ENCODE data around the gene CTF1. TPM values are rescaled to one million over a fixed set of nuclear protein-coding genes. Genes with fewer than 3 reads are reported as not detected.

The CTF1 gene
- polyA plus RNA-seq, 3 donors, result 7.5 to 8.4 (median 7.7) TPM

DNA sequence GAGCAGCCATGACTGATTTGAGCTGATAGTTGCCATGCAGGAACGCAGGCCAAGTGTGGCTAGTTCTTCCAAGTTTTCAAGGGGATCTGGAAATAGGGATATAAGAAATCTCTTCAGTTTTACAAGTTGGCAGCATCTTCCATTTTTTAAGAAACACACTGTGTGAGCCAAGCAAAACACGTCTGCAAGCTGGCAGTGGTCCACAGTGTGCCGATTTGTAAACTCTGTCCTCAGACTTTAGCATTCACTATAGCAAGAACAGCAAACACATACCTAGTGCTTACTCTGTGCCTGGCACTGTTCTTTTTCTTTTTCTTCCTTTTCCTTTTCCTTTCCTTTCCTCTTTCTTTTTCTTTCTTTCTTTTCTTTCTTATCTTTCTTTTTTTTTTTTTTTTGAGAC lies 55.3 kb downstream of the CTF1 start:
- no peak for DNase-seq

GRCh38 chr16:30953111-30953510 lies 56.7 kb downstream of the CTF1 start:
- no peak for DNase-seq

Other genes with a start within 250 kb of the CTF1 start
- gene PRR14, start 245.7 kb upstream of the CTF1 start, polyA plus RNA-seq (ENCODE audit: insufficient read length in 3 of 3), result 10 to 100 TPM; 50.6 to 52.4 (median 51.8) TPM
- gene FBRS, start 238.2 kb upstream of the CTF1 start, polyA plus RNA-seq (ENCODE audit: insufficient read length in 3 of 3), result 10 to 100 TPM; 69.5 to 85.7 (median 76.5) TPM
- gene SRCAP, start 197.4 kb upstream of the CTF1 start, polyA plus RNA-seq (ENCODE audit: insufficient read length in 3 of 3), result 10 to 100 TPM; 38.6 to 55.8 (median 43.9) TPM
- gene PHKG2, start 148.2 kb upstream of the CTF1 start, polyA plus RNA-seq (ENCODE audit: insufficient read length in 3 of 3), result 10 to 100 TPM; 28.7 to 44.8 (median 40.7) TPM
- gene CFAP119, start 134.6 kb upstream of the CTF1 start, polyA plus RNA-seq (ENCODE audit: insufficient read length in 3 of 3), result 10 to 100 TPM; 11.8 to 14.6 (median 12.8) TPM
- 100 to 1,000 TPM; 120 to 133 (median 120) TPM for gene RNF40, start 134.3 kb upstream of the CTF1 start, polyA plus RNA-seq (ENCODE audit: insufficient read length in 3 of 3)
- gene ZNF629, start 109.4 kb upstream of the CTF1 start, polyA plus RNA-seq (ENCODE audit: insufficient read length in 3 of 3), result 10 to 100 TPM; 26.5 to 32.4 (median 30.3) TPM
- gene BCL7C, start 2.5 kb upstream of the CTF1 start, polyA plus RNA-seq (ENCODE audit: insufficient read length in 3 of 3), result 10 to 100 TPM; 43.7 to 52.6 (median 44.6) TPM
- 10 to 100 TPM; 32.2 to 35.4 (median 34.8) TPM for gene FBXL19, start 27.0 kb downstream of the CTF1 start, polyA plus RNA-seq (ENCODE audit: insufficient read length in 3 of 3)
- gene ORAI3, start 52.5 kb downstream of the CTF1 start, polyA plus RNA-seq (ENCODE audit: insufficient read length in 3 of 3), result 10 to 100 TPM; 21.7 to 23.4 (median 23.3) TPM
- 10 to 100 TPM; 18.7 to 22.6 (median 20.2) TPM for gene SETD1A, start 61.1 kb downstream of the CTF1 start, polyA plus RNA-seq (ENCODE audit: insufficient read length in 3 of 3)
- 10 to 100 TPM in 2 of 3 donors, 1 to 10 TPM in 1; 8.1 to 10.9 (median 10.8) TPM for gene HSD3B7, start 88.6 kb downstream of the CTF1 start, polyA plus RNA-seq (ENCODE audit: insufficient read length in 3 of 3)
- 1 to 10 TPM; 1.2 to 2.2 (median 1.7) TPM for gene STX1B, start 114.0 kb downstream of the CTF1 start, polyA plus RNA-seq (ENCODE audit: insufficient read length in 3 of 3)
- 10 to 100 TPM; 38.4 to 47.3 (median 45.4) TPM for gene STX4, start 136.9 kb downstream of the CTF1 start, polyA plus RNA-seq (ENCODE audit: insufficient read length in 3 of 3)
- gene ZNF668, start 177.6 kb downstream of the CTF1 start, polyA plus RNA-seq (ENCODE audit: insufficient read length in 3 of 3), result 1 to 10 TPM; 5.7 to 7.6 (median 6.4) TPM
- gene ZNF646, start 177.8 kb downstream of the CTF1 start, polyA plus RNA-seq (ENCODE audit: insufficient read length in 3 of 3), result 10 to 100 TPM; 13.2 to 19.0 (median 14.5) TPM
- gene PRSS53, start 192.3 kb downstream of the CTF1 start, polyA plus RNA-seq (ENCODE audit: insufficient read length in 3 of 3), result 1 to 10 TPM; 1.0 to 2.0 (median 1.3) TPM
- gene VKORC1, start 198.2 kb downstream of the CTF1 start, polyA plus RNA-seq (ENCODE audit: insufficient read length in 3 of 3), result 10 to 100 TPM; 64.6 to 86.1 (median 72.4) TPM
- 10 to 100 TPM; 40.4 to 47.7 (median 41.6) TPM for gene BCKDK, start 211.8 kb downstream of the CTF1 start, polyA plus RNA-seq (ENCODE audit: insufficient read length in 3 of 3)
- gene KAT8, start 221.1 kb downstream of the CTF1 start, polyA plus RNA-seq (ENCODE audit: insufficient read length in 3 of 3), result 10 to 100 TPM; 66.4 to 80.5 (median 75.9) TPM
- 10 to 100 TPM; 74.4 to 91.2 (median 75.3) TPM for gene PRSS8, start 239.1 kb downstream of the CTF1 start, polyA plus RNA-seq (ENCODE audit: insufficient read length in 3 of 3)

Measured in renal pelvis (tissue), 4 donors.